ENCODE data around the gene DCTN1.
A peak's percentile ranks its signal among the peaks of the same experiment; 100 is the strongest.
"Not testable (repeated sequence)": the region's sequence is repeated elsewhere in the genome, so short reads cannot be mapped to it uniquely, and the experiment has no call there.

The DCTN1 gene

DNA sequence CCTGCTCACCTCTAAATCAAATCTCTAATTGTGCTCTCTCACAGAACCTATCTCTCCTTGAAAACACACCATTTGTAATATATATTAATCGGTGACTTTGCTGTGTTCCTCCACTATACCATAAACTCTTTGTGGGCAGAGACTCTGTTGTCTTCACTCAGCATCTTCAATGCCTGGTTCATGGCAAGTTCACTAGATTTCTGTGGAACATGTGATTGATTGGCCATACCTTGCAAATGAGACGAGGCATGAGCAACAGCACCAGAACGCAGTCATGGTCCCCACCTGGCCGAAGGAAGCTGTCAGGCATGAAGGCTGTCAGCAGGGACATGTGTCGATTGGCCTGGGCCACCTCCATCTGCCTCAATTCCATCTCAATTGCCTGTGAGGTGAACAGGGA lies 11.6 kb downstream of the DCTN1 start:
- no peak for DNase-seq

DNA sequence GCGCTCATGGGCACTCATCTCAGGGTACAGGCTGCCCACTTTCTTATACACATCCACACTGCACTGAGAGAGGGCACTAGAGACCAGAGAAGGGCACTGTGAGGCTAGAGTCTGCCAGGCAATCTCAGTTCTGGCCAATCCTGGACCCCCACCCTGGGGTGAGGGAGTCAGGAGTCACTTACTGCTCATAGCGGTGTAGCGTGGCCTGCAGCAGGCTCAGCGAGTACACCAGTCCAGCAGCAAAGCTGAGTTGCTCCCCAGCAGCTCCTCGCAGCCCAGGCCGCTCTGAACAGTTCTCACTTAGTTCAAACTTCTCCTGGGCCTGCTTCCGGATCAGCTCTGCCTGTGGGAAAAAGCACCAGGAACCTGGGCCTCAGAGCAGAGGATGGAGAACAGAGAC lies 12.3 kb downstream of the DCTN1 start:
- no peak for DNase-seq

DNA sequence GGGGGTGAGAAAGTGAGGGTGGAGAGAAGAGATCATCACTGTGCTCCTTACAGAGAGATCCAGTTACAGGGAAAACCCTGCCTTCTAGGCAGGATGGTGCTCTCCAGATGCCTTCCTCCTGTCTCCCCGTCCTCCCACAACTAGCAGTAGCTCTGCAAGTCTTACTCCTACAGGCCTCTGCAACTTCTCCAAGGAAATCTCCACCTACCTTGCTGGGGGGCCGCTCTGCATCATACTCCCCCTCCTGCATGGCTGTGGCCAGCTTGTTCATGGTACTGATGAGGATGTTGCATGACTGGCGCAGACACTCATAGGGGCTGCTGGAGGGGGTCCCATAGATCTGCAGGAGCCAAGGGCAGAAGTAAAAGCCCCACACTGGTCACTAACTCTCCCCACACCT lies 14.1 kb downstream of the DCTN1 start:
- DNase-seq: no peak

DNA sequence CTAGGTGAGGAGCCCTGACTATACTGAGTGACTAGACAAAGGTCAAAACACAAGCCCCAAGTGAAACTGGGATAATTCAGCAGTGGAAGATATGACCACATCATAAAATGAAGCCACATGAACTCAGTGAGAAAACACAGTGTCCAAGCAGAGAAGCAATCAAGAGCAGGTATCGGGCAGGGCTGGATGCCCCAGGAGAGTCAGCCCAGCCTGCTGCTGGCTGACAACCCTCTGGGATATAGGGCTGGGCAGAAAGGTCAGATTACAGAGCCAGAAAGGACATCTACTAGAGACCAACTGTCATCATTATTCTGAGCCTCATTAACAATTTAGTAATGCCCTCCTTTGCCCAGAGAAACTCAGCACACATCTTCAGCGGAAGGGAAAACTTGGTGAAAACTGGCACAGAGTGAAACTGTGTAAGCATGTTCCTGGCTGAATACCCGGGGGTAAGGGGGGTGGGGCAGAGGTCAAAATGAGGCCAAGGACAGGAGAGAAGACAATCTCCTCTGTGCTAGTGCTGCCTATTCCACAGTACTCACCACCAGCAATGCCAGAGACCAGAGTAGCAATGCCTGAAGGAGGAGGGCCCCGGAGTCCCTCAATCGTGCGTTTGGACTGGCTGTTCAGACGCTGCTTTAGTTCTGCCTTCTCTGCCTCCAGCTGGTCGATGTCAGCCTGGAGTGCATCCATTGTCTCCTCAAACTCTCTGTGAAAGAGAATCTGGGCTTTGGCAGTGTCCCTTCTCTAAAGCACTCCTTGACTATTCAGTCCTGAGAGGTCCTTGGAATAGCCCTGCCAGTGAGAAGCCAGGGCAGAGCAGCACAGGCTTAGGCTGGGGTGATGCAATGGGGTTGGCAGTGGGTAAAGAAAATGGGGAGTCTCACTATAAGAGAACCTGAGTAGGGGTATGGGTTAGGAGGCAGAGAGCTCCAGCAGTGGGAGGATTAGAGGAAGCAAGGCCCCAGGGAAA lies 15.3 kb downstream of the DCTN1 start:
- DNase-seq: no peak

DNA sequence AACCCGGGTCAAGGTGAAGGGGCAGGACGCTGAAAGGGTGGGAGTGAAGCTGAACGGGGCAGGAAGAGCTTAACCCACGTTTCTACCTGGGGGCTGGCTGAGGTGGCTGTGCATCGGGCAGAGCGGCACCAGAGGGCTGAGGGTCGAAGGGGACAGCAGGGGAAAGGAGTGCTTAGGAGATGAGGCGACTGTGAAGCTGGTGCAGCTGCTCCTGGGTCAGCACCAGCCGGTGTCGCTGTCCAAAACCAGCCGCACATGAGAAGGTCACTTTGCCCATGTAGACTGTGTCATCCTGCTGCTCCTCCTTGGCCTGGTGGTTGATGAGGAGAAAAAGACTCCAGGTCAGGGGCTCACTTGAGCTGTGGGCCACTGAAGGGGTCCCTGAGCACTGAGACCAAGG lies 18.8 kb downstream of the DCTN1 start:
- DNase-seq: no peak

DNA sequence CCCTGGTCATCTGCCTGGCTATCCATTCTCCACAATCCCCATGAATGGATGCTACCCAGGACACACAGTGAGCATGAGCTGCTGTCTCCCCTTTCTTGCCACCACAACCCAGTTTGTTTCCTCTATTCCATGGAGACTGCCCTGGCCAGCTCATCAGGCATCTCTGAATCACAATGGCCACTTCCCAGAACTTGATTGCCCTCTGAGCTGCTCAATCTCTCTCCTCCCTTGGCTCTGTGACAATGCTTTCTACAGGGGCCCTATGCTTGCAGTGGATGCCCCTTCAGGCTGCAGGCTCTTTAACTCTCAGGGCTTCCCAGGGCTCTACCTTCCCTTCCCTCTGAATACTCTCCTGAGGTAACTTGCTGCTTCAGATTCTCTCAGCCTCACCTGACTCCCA lies 22.5 kb downstream of the DCTN1 start:
- DNase-seq: no peak

DNA sequence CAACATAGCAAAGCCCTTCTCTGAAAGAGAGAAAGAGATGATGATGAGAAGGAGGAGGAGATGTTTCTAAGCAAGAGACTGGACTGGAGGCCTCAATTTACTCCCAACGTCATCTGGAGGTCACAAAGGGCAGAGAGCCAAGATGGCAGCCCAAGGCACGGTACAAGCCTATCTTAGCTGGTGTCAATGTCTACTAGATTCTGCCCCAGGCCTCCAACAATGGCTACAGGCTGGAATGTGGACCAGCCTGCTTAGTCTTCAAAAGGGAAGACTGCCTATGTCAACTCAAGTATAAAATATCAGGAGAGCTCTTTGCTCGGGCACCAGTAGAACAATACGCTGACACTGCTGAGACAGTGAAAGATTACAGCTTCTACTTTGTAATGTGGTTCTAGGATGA lies 30.2 kb downstream of the DCTN1 start:
- no peak for DNase-seq

DNA sequence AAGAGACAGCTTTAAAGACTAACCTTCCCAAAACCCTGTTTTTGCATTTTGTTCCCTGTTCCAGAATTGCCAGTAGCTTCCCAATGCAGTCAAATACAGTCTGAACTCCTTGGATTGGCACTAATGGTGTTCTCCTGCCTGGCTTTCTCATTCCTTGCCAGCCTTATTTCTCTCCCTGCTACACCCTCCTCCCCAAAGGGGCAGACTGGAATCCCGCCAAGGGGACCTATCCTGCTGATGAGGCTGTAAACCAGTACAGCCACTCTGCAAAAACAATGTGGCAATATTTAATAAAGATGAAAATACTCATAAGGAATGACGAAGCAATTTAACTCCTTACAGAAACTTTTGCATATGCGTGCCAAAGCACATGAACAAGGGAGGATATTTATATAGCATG lies 32.4 kb downstream of the DCTN1 start:
- DNase-seq: no peak

DNA sequence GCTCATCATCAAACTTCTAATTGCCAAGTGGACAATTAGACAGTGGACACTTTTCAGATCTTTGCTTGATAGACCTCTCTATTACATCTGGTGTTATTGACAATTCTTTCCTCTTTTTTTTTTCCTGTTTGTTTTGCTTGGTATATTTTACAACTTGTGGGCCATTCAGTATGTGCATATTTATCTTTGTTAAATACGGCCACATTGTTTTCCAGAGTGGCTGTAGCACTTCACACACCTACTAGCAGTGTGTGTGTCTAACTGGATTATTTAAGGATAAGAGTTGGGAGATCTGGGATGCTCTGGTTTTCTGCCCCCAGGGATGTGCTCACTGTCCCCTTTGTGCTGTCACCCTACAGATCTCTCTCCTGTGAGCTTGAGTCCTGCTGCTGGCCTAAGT lies 32.8 kb downstream of the DCTN1 start:
- DNase-seq: no peak

DNA sequence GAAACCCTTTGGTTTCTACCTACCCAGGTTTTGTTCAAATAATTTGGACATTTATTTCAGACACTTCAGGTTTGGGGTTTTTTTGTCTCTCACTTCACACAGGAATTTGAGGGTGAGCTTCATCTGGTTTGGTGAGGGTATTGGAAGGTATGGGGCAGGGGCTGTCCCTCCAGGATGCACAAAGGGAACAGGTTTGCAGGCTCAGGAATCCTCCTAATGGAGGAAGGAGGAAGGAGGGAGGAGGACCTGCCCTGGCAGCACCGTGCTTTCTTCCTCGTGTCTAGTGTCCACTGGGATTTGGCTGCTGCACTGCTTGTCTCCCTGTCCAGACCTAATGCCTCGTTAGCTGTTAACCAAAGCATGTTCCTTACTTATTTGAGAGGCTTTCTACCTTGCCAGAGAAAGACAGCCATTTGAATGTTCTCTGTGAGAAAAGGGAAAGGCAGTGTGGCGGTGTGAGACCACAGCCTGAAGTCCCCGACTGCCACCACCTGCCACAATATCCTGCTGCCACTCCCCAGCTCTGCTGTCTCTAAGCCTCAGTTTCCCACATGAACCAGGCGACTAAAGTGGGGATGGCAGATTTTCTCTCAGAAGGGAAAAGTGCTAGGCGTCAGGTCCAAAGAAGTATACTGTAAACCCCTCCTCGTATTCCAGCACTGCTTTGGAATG lies 34.7 kb downstream of the DCTN1 start:
- DNase-seq: no peak

DNA sequence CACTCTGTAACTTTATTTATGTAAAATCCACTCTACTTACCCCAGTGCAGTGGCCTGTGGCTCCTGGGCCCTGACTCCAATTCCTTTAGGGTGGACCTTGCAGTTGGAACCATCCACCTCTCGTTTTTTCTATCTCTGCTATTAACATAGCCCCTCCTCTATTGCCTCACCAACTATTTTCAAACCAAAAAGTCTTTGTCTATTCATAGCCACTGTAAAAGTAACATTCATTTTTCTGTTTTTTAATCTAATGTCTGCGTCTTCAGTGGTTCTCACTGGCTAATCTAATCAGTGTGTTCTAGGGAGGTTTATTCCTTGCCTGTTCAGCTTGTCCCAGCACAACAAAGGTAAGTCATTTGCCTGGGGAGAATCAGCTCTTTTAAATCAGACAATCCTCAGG lies 36.8 kb downstream of the DCTN1 start, which contains the start of gene SLC4A5:
Gene SLC4A5, minus strand, starts transcription at position 101 of the 400 bp plus-strand sequence. CDS start 28,393 bp downstream, outside the sequence.
- no peak for DNase-seq

DNA sequence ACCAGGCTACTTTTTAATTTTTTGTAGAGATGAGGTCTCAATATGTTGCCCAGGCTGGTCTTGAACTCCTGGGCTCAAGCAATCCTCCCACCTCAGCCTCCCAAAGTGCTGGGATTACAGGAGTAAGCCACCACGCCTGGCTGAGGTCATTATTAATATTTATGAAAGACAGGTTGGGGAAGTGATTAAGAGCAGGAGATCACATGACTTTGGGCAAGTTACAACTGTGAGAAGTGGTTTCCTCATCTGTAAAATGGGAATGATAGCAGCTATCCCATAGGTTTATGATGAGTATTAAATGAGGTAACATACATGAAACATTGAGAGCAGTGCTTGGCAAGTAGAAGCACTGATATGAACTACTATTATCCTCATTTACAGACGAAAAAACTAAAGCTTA lies 43.9 kb downstream of the DCTN1 start:
- not testable (repeated sequence) for DNase-seq

DNA sequence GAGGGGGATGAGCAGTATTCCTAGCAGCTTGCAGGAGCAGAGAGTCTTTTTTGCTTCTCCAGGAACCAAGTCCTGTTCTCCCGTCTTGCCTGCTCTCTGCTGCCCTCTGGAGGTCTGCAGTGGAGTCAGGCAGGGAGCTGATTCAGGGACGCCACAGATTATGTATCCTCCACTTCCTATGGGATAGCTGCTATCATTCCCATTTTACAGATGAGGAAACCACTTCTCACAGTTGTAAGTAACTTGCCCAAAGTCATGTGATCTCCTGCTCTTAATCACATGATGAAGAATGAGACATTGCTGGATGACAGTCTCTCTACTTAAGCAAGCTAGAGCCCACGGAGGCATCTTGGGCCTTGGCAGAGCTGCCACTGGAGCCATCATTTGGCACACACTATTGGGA lies 45.2 kb downstream of the DCTN1 start:
- peak; percentile 85 for DNase-seq

DNA sequence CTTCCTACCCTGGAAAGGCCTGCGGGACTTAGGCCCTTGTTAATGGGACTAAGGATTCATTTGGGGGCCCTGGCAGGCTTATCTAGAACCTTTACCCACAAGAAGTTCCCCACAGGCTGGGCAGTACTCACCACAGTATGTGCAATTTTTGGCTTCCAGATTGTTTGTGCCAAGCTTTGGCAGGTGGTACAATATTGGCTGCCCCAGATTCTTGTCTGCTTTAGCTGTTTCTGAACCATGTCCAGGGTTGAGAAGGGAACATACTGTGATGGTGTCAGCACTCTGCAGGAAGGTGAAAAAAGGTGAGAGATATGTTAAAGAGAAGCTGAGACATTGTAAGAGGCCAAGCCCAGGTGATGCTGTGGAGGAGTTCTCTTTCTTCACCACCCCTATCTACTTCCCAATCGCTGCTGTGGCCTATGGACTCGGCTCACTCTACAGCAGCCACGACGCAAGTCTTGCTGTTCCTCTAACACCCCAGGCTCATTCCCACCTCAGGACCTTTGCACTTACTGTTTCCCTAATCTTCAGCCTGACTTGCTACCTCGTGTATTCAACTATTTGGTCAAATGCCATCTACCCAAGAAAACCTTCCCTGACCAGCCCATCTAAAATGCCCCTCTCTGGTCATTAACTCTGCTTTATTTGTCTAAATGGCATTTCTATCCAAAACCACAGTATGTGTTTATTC lies 46.1 kb downstream of the DCTN1 start:
- no peak for DNase-seq

DNA sequence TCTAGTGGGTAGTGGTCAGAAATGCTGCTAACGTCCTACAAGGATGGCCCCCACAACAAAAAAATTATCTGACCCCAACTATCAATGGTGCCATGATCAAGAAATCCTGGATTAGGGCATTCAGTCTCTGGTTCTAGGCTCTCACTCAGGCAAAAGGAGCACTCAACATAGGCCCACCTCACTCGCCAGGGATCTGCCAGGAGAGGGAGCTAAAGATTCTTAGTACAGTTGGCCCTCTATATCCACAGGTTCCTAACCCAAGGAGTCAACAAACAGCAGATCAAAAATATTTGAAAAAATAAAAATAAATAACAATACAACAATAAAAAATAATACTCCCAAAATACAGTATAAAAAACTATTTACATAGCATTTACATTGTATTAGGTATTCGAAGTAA lies 46.9 kb downstream of the DCTN1 start:
- no peak for DNase-seq

DNA sequence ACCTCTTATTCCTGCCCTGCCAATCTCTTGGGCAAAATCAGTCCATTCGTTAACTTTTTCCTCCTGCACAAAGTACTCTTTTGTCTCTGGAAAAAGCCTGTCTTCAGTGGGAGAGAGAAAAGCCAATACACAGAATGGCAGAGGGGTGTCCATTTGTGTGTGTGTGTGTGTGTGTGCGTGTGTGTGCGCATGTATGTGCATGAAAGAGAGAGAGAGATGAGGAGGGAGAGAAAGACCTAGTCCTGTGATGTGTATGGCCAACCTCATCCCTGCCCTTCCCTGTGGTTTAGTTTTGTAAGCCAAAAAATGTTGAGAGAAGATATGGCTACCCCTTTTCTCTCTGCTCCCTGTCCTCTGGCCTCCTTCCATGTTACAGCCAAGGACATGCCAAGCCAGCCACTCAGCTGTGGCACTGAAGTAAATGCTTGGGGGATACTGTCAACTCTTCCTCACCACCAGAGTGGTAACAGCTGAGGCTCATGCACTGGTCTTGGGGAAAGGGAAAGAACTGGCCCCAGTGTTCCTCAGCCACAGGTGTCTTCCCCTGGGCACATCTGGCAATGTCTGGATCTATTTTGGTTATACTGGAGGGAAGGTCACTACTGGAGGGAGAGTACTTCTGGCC lies 47.4 kb downstream of the DCTN1 start:
- no peak for DNase-seq

DNA sequence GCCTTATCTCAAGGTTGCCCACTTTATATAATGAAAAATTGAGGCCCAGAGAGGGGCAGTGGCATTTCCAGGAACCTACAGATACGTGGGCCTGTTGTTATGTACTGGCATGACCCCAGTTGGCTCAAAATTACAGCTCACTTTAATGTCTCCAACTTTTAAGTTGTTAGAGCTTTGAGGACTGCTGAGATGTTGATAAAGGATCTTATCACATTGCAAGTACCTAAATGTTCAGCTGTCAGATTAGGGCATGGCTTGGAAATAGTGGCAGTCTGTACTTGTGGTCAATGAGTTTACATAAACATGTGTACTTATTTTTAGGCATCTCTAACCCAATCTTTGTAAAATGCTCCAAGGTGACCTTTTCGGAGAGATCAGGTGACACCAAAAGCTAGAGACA lies 51.5 kb downstream of the DCTN1 start:
- no peak for DNase-seq

DNA sequence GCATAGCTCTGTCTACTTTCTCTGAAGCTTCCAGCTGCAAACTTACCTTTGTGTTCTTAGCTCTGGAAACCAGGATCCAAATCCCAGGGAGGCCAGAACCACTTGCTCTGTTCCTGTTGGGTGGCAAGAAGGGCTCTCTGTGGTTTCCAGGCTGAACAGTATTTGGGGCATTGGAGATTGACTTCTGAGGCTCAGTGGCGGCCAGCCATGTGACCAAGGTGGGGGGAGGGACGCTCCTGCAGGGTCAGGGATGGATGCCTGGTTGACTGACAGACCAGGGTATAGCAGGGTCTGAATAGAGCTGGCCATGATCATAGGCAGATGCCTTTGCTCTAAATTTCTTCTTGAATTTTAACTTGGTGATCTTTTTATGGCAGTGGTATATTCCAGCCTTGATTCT lies 52.0 kb downstream of the DCTN1 start:
- no peak for DNase-seq

DNA sequence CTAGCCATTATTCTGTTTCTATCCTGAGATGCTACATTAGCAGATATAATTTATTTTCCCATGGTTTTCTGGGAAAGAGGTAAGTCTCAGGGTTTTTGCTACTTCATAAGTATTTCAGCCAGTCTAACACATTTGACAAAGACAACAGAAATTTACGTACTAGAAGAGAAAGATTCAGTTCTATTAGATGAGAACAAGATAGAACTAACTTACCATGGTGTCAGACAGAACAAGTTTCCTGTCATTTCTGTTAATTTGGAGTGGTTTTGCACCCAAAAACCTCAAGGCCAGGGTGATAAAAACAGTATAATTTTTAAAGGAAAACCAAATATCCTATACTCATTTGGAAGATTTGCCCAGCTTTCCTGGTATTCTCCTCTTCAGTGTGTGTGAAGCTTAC lies 52.5 kb downstream of the DCTN1 start:
- DNase-seq: no peak

DNA sequence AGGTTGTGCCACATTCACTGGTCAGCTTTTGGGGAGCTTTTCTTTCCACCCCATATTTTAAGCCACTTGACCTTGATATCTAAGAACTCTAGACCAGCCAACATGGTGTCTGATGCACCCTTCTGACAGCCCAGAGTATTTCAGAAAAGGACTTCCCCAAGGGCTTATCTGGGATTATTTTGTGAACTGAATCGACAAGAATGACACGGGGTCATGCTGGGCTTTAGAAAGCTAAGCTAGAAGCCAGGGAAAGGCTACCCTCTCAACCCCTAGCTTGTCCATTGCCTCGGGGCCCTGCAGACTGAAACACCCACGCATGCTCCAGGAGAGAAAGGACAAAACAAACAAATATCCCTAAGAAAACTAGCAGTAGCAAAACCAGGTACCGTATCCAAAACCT lies 52.9 kb downstream of the DCTN1 start:
- DNase-seq: no peak

DNA sequence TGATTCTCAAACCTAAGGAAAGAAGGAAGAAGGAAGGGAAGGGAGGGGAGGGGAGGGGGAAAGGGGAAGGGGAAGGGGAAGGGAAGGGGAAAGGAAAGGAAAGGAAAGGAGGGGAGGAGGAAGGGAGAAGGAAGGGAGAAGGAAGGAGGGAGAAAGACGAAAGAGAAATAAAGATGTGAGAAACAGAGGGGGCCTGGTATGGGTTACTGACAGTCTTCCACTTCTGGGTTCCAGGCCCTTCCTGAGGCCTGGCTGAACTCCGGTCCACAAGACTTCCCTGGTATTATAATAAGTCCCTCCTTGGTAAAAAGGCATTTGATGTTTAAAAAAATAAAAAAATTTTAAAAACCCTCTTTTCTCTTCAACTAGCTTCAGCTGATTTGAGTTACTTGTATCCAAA lies 54.3 kb downstream of the DCTN1 start:
- no peak for DNase-seq

DNA sequence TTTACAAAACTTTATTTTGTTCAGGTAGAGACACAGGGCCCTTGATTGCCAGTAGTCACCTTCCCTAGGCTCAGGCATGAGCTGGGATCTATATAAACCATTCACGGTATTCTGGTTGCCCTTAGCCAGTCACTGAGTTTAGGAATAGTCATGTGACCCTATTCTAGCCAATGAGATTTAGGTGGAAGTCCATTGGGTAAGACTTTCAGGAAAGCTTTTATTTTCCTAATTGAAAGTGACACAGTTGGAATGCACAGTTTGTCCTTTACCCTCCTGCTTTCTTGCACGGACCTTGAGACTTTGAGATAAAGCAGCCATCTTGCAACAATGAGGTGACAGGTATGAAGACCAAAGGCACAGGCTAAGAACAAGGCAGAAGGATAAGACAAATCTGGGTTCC lies 58.4 kb downstream of the DCTN1 start:
- DNase-seq: no peak

DNA sequence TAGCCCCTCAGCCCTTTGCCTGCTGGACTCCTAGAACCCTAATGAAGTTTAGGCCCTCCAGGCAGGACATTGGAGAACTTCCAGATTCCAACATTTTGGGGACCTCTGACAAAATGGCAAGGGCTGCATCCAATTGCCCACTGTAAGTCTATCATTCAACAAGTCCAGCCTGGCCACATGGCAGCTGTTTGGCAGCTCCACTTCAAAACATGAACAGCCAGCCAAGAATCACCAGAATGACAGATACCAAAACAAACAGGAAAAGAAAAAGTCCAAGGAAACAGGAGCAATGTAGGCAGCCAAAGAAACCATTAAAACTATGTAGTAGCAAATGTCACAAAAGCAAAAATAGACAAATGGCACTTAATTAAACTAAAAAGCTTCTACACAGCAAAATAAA lies 62.4 kb downstream of the DCTN1 start:
- DNase-seq: no peak
